OCI-M2 (cell line): Measurements from ENCODE around the gene LHFPL6.

Experiments used
- DNase-seq: peaks from one replicate; lab custom pipeline; 2025; ENCODE audit not compliant: unreplicated experiment; lab: John Stamatoyannopoulos, UW

The LHFPL6 gene

GRCh38 chr13:39521701-39522100 lies 81.3 kb downstream of the LHFPL6 start:
- DNase-seq, result no peak

- DNase-seq, result no peak
Measured at GRCh38 chr13:39516096-39516495, 86.9 kb downstream of the LHFPL6 start.

GRCh38 chr13:39515224-39515714 lies 87.7 kb downstream of the LHFPL6 start:
- no peak for DNase-seq

GRCh38 chr13:39512687-39513086 lies 90.3 kb downstream of the LHFPL6 start:
- no peak for DNase-seq

GRCh38 chr13:39510316-39510695 lies 92.7 kb downstream of the LHFPL6 start:
- DNase-seq, result no peak

GRCh38 chr13:39509616-39510315 lies 93.2 kb downstream of the LHFPL6 start:
- no peak for DNase-seq

- no peak for DNase-seq
Measured at GRCh38 chr13:39506559-39507390, 96.2 kb downstream of the LHFPL6 start.

- no peak for DNase-seq
Measured at GRCh38 chr13:39505151-39505550, 97.8 kb downstream of the LHFPL6 start.

GRCh38 chr13:39503048-39503447 lies 99.9 kb downstream of the LHFPL6 start:
- no peak for DNase-seq

GRCh38 chr13:39501702-39502324 lies 101.2 kb downstream of the LHFPL6 start:
- no peak for DNase-seq

GRCh38 chr13:39499604-39500003 lies 103.4 kb downstream of the LHFPL6 start:
- DNase-seq, result no peak

- DNase-seq, result no peak
Measured at GRCh38 chr13:39498471-39499114, 104.4 kb downstream of the LHFPL6 start.

GRCh38 chr13:39496506-39496905 lies 106.5 kb downstream of the LHFPL6 start:
- DNase-seq, result no peak

- DNase-seq, result no peak
Measured at GRCh38 chr13:39494633-39495032, 108.4 kb downstream of the LHFPL6 start.

- DNase-seq, result no peak
Measured at GRCh38 chr13:39494006-39494405, 109.0 kb downstream of the LHFPL6 start.

GRCh38 chr13:39490136-39490535 lies 112.9 kb downstream of the LHFPL6 start:
- DNase-seq, result no peak

GRCh38 chr13:39486758-39487157 lies 116.2 kb downstream of the LHFPL6 start:
- no peak for DNase-seq

- no peak for DNase-seq
Measured at GRCh38 chr13:39485314-39485700, 117.7 kb downstream of the LHFPL6 start.

GRCh38 chr13:39484506-39485313 lies 118.3 kb downstream of the LHFPL6 start:
- DNase-seq, result no peak

- DNase-seq, result no peak
Measured at GRCh38 chr13:39483326-39483725, 119.7 kb downstream of the LHFPL6 start.

GRCh38 chr13:39481491-39481890 lies 121.5 kb downstream of the LHFPL6 start:
- no peak for DNase-seq
